Parathyroid adenoma (tissue), 2 donors: ENCODE results near the gene CSMD2.

Source experiments
- H2AFZ ChIP-seq: fragments of 300-600 bp; sonication (generic); one replicate; pipeline ENCODE4 v1.7.0; 2017; ENCODE audit warnings: antibody characterized with exemption, mild to moderate bottlenecking
- H3K27ac ChIP-seq: fragments of 300-600 bp; sonication (generic); one replicate; pipeline ENCODE4 v1.7.0; 2017
- H3K27me3 ChIP-seq: fragments of 300-600 bp; sonication (generic); one replicate; pipeline ENCODE4 v1.7.0; 2017; ENCODE audit warnings: low read length; ENCODE audit not compliant: control insufficient read depth, insufficient read depth
- H3K36me3 ChIP-seq: fragments of 300-600 bp; sonication (generic); one replicate; pipeline ENCODE4 v1.7.0; 2017; ENCODE audit warnings: low read length; ENCODE audit not compliant: control insufficient read depth, insufficient read depth
- H3K4me1 ChIP-seq: fragments of 300-600 bp; sonication (generic); one replicate; pipeline ENCODE4 v1.7.0; 2017; ENCODE audit warnings: control low read depth
- H3K4me2 ChIP-seq: fragments of 300-600 bp; sonication (generic); one replicate; pipeline ENCODE4 v1.7.0; 2017; ENCODE audit warnings: low read length
- H3K4me3 ChIP-seq: fragments of 300-600 bp; sonication (generic); one replicate; pipeline ENCODE4 v1.7.0; 2017; ENCODE audit warnings: low read depth, low read length
- H3K79me2 ChIP-seq: fragments of 300-600 bp; sonication (generic); one replicate; pipeline ENCODE4 v1.7.0; 2017; ENCODE audit warnings: control low read depth
- H3K9ac ChIP-seq: fragments of 300-600 bp; sonication (generic); one replicate; pipeline ENCODE4 v1.7.0; 2017; ENCODE audit warnings: mild to moderate bottlenecking
- H3K9me3 ChIP-seq: fragments of 300-600 bp; sonication (generic); one replicate; pipeline ENCODE4 v1.7.0; 2017; ENCODE audit warnings: low read length; ENCODE audit not compliant: control insufficient read depth
- CTCF ChIP-seq: fragments of 300-600 bp; sonication (generic); IDR thresholded peaks from one replicate; pipeline ENCODE4 v1.7.0; 2017; ENCODE audit warnings: antibody characterized with exemption, mild to moderate bottlenecking
- donor health status: primary hyperparathyroidism.

The CSMD2 gene

GRCh38 chr1:34029954-34030353 is 135.1 kb downstream of the CSMD2 start:
- no peak for TF ChIP-seq CTCF
- no peak overlapping the region for H3K4me2 ChIP-seq

GRCh38 chr1:34029515-34029914 is 135.5 kb downstream of the CSMD2 start:
- H3K27me3 ChIP-seq, result no peaks in the 10 kb centered on the region

More at GRCh38 chr1:34029954-34030353, 135.1 kb downstream of the CSMD2 start:
- H3K79me2 ChIP-seq, result no peaks in the 10 kb centered on the region
- H3K27me3 ChIP-seq, result no peaks in the 10 kb centered on the region
- H3K9ac ChIP-seq, result no peak overlapping the region
- H3K4me3 ChIP-seq, result no peak overlapping the region
- H3K36me3 ChIP-seq, result no peaks in the 10 kb centered on the region
- H3K9me3 ChIP-seq, result no peaks in the 10 kb centered on the region
- no peak overlapping the region for H2AFZ ChIP-seq
- no peaks in the 10 kb centered on the region for H3K4me1 ChIP-seq
- H3K27ac ChIP-seq, result no peak overlapping the region

GRCh38 chr1:34028381-34029055 is 136.5 kb downstream of the CSMD2 start:
- Histone ChIP-seq H3K9ac (no peak overlapping the region), H3K27ac (no peak overlapping the region), H2AFZ (no peak overlapping the region), H3K36me3 (no peaks in the 10 kb centered on the region), H3K4me3 (no peak overlapping the region), H3K79me2 (no peaks in the 10 kb centered on the region), H3K4me1 (no peaks in the 10 kb centered on the region), H3K4me2 (no peak overlapping the region), H3K27me3 (no peaks in the 10 kb centered on the region), H3K9me3 (no peaks in the 10 kb centered on the region)
- TF ChIP-seq CTCF, result no peak

More at GRCh38 chr1:34029515-34029914, 135.5 kb downstream of the CSMD2 start:
- Histone ChIP-seq H3K4me1 (no peaks in the 10 kb centered on the region), H3K9me3 (no peaks in the 10 kb centered on the region), H3K9ac (no peak overlapping the region), H3K79me2 (no peaks in the 10 kb centered on the region), H3K27ac (no peak overlapping the region), H2AFZ (no peak overlapping the region), H3K4me3 (no peak overlapping the region), H3K36me3 (no peaks in the 10 kb centered on the region), H3K4me2 (no peak overlapping the region)
- TF ChIP-seq CTCF, result no peak

- Histone ChIP-seq H3K79me2 (no peaks in the 10 kb centered on the region), H3K27ac (no peak overlapping the region), H3K4me2 (no peak overlapping the region), H3K4me1 (no peaks in the 10 kb centered on the region), H3K36me3 (no peaks in the 10 kb centered on the region), H3K4me3 (no peak overlapping the region), H3K27me3 (no peaks in the 10 kb centered on the region), H2AFZ (no peak overlapping the region), H3K9ac (no peak overlapping the region), H3K9me3 (no peaks in the 10 kb centered on the region)
- TF ChIP-seq CTCF, result no peak
These were observed 139.4 kb downstream of the CSMD2 start for GRCh38 chr1:34025675-34026074.

GRCh38 chr1:34024485-34024884 is 140.5 kb downstream of the CSMD2 start:
- H3K4me1 ChIP-seq, result no peaks in the 10 kb centered on the region
- no peak overlapping the region for H3K4me2 ChIP-seq
- no peaks in the 10 kb centered on the region for H3K79me2 ChIP-seq
- no peaks in the 10 kb centered on the region for H3K36me3 ChIP-seq
- no peak overlapping the region for H3K9ac ChIP-seq
- H3K4me3 ChIP-seq, result no peak overlapping the region
- no peak overlapping the region for H3K27ac ChIP-seq
- TF ChIP-seq CTCF, result no peak
- H3K27me3 ChIP-seq, result no peaks in the 10 kb centered on the region
- H2AFZ ChIP-seq, result no peak overlapping the region
- no peaks in the 10 kb centered on the region for H3K9me3 ChIP-seq
